Spleen (tissue), 11 donors: ENCODE data around the gene RPL10. TPM values are rescaled to one million over a fixed set of nuclear protein-coding genes. Genes with fewer than 3 reads are reported as not detected.

ENCODE experiments used
- DNase-seq: peaks from one replicate; pipeline ENCODE4 v3.0.0-alpha.2; 2020
- H3K27ac ChIP-seq, 8 donors: fragments of 200-600 bp; sonication (generic) in 7 of 8; 1 replicate in 4 of 8; 2 replicates in 4 of 8; pipeline versions ENCODE4 v1.5.0 to v1.8.0; 2016 to 2021; ENCODE audit warnings: inconsistent platforms in 4 of 8, mild to moderate bottlenecking in 4 of 8, moderate library complexity in 1 of 8
- H3K27me3 ChIP-seq, 7 donors: fragments of 200-600 bp; sonication (generic) in 6 of 7; replicated peaks in 1 of 7; 1 replicate in 4 of 7; 2 replicates in 3 of 7; pipeline versions ENCODE4 v1.5.0 to v1.8.0; 2016 to 2021; ENCODE audit warnings: inconsistent platforms in 3 of 7, mild to moderate bottlenecking in 1 of 7
- H3K36me3 ChIP-seq, 6 donors: fragments of 200-600 bp; sonication (generic) in 5 of 6; 1 replicate in 4 of 6; 2 replicates in 2 of 6; pipeline versions ENCODE4 v1.5.0 to v1.8.0; 2016 to 2021; ENCODE audit warnings: inconsistent platforms in 2 of 6
- H3K4me1 ChIP-seq, 6 donors: fragments of 200-600 bp; sonication (generic) in 5 of 6; 1 replicate in 3 of 6; 2 replicates in 3 of 6; pipeline versions ENCODE4 v1.5.0 to v1.8.0; 2016 to 2021; ENCODE audit warnings: inconsistent platforms in 3 of 6
- H3K4me3 ChIP-seq, 8 donors: fragments of 200-600 bp; sonication (generic) in 7 of 8; 1 replicate in 4 of 8; 2 replicates in 4 of 8; pipeline versions ENCODE4 v1.5.0 to v1.8.0; 2016 to 2021; ENCODE audit warnings: inconsistent platforms in 4 of 8, mild to moderate bottlenecking in 4 of 8, moderate library complexity in 2 of 8
- H3K9me3 ChIP-seq, 8 donors: fragments of 200-600 bp; sonication (generic) in 7 of 8; 1 replicate in 4 of 8; 2 replicates in 4 of 8; pipeline versions ENCODE4 v1.5.0 to v1.8.0; 2016 to 2021; ENCODE audit warnings: inconsistent platforms in 4 of 8
- POLR2A ChIP-seq, 3 donors: fragments of 450-650 bp; IDR thresholded peaks; one replicate each; pipeline ENCODE4 v1.5.1; 2017; ENCODE audit warnings: antibody characterized with exemption in 3 of 3, mild to moderate bottlenecking in 1 of 3
- POLR2AphosphoS5 ChIP-seq, 3 donors: sonication (generic); formaldehyde crosslinking; IDR thresholded peaks; one replicate each; pipeline ENCODE4 v1.5.1; 2017; ENCODE audit warnings: antibody characterized with exemption in 3 of 3
- WGBS, 5 donors: extraction: QIAGEN DNeasy Blood & Tissue Kit in 3 of 5; methylation state at CpG; one replicate each; pipeline versions ENCODE4 v1.1.5 to v1.1.7; 2013 to 2018; 5-methylcytosine and 5-hydroxymethylcytosine counted together
- intact Hi-C: fragments of 100-400 bp; cut with DNase I; formaldehyde crosslinking; loops from one replicate; pipeline ENCODE4 v1.15.0; 2023; ENCODE audit warnings: low total_unique reads
- polyA plus RNA-seq, 3 donors: library from polyadenylated mRNA; stranded (reverse); fragments of 200-250 nt; gene quantifications; one replicate each; pipeline ENCODE4 v1.2.1, GENCODE V29; 2013
- total RNA-seq, 7 donors: library from RNA; depleted of rRNA in 3 of 7; stranded (reverse); fragments of >200 nt in 3 of 7; fragmentation: NEBNext Ultra II Directional in 4 of 7; extraction: Animal tissue kit (Norgen Biotek cat#: 25700) in 4 of 7; gene quantifications; one replicate each; pipeline versions ENCODE4 v1.1.0 to v1.2.1, GENCODE V29; 2016 to 2021
- TF ChIP-seq, protein P1 (sequence below), 11 experiments: fragments of 200-600 bp in 7 of 11; fragments of 450-650 bp in 4 of 11; sonication (generic) in 4 of 11; IDR thresholded peaks in 8 of 11; conservative IDR thresholded peaks in 3 of 11; 1 replicate in 7 of 11; 2 replicates in 4 of 11; pipeline versions ENCODE4 v1.4.0 to v1.8.0; 2016 to 2021; ENCODE audit warnings: antibody characterized with exemption in 11 of 11, inconsistent platforms in 4 of 11, mild to moderate bottlenecking in 1 of 11
- donor health status: healthy with polysubstance abuse.
- donor health status: DM: no; HTN: no; CAD: no; lungs with moderate emphysema.
- donor health status: DM: no; HTN: no; CAD: no.
- donor health status: Bipolar disorder and iron deficiency.
- donor health status: healthy.
- donor health status: DM: no; HTN: no; CAD: no.
- donor health status: DM: yes; HTN: yes; CAD: no.

The RPL10 gene
- total and polyA plus RNA-seq, 10 donors, result 2,711 to 9,324 (median 3,504) TPM

DNA sequence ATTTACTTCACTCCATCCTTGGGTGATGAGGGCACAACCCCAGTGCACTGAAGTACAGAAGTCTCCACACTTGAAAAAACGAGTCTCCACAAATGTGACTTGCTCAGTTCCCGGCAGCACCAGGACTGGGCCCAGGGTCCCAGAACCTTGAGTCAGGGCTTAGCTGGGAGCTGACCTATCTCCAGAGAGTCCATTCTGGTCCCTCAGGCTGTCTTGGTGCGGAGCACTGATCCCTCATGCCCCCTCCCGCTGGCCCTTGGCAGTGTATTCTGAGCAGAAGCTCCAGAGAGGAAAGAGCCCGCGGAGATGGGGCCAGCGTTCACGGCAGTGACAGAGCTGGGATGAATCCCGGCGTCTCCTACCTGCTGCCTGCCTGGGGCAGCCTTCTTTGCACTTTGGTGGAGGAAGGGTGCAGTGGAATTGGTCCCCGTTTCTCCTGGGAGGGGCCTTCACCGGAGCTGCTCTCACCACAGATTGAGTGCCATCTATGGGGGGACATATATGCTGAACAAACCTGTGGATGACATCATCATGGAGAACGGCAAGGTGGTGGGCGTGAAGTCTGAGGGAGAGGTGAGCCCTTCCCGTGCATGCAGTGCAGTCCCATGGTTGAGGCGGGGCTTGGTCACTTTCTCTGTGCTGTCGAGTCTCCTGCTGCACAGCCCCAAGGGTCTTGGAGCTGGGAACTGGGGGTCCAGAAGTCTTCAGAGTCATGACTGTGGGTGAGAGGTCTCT, 42.6 kb downstream of the RPL10 start:
- intact Hi-C loops, result no loop called here
- Histone ChIP-seq H3K27ac (peak overlapping the region in 2 of 8 donors; percentile 32 to 42), H3K4me1 (peaks cover 9 to 77% (median 33%) of the 10 kb centered on the region in 6 donors), H3K27me3 (peaks cover 0 to 6% (median 0%) of the 10 kb centered on the region in 7 donors), H3K4me3 (no peak overlapping the region), H3K36me3 (peaks cover 0 to 54% (median 18%) of the 10 kb centered on the region in 6 donors), H3K9me3 (no peaks in the 10 kb centered on the region)
- TF ChIP-seq, protein P1, sequence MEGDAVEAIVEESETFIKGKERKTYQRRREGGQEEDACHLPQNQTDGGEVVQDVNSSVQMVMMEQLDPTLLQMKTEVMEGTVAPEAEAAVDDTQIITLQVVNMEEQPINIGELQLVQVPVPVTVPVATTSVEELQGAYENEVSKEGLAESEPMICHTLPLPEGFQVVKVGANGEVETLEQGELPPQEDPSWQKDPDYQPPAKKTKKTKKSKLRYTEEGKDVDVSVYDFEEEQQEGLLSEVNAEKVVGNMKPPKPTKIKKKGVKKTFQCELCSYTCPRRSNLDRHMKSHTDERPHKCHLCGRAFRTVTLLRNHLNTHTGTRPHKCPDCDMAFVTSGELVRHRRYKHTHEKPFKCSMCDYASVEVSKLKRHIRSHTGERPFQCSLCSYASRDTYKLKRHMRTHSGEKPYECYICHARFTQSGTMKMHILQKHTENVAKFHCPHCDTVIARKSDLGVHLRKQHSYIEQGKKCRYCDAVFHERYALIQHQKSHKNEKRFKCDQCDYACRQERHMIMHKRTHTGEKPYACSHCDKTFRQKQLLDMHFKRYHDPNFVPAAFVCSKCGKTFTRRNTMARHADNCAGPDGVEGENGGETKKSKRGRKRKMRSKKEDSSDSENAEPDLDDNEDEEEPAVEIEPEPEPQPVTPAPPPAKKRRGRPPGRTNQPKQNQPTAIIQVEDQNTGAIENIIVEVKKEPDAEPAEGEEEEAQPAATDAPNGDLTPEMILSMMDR (IDR thresholded peaks at IDR 0.05 in 8 of 11, conservative IDR thresholded peaks at IDR 0.05 in 3 of 11), result no peak
- TF ChIP-seq POLR2A (IDR thresholded peaks at IDR 0.05), result no peak
- TF ChIP-seq POLR2AphosphoS5 (IDR thresholded peaks at IDR 0.05), result no peak
- peak; percentile 65 for DNase-seq
- 86 to 91% (median 90%) methylated on average over 10 to 17 of the region's 17 CpGs for WGBS, 5 donors

DNA sequence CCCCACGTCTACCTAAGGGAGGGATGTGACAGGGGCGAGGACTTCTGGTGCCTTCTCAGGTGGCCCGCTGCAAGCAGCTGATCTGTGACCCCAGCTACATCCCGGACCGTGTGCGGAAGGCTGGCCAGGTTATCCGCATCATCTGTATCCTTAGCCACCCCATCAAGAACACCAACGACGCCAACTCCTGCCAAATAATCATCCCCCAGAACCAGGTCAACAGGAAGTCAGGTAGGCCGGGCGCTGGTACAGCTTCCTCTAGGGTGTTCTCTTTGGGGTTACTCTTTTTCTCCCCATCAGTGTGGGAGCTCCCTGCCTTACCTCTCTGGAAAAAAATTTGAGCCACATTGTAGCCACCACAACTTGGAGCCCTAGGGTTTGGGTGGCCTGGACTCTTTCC, 43.4 kb downstream of the RPL10 start:
- Histone ChIP-seq H3K4me3 (no peak overlapping the region), H3K27ac (peak overlapping the region in 2 of 8 donors; percentile 32 to 42), H3K4me1 (peaks cover 9 to 75% (median 33%) of the 10 kb centered on the region in 6 donors), H3K27me3 (peaks cover 0 to 6% (median 0%) of the 10 kb centered on the region in 7 donors), H3K36me3 (peaks cover 0 to 59% (median 18%) of the 10 kb centered on the region in 6 donors), H3K9me3 (no peaks in the 10 kb centered on the region)
- intact Hi-C loops, result no loop called here
- no peak for TF ChIP-seq POLR2A (IDR thresholded peaks at IDR 0.05)
- peak; percentile 71 for DNase-seq
- 82 to 95% (median 87%) methylated on average over 7 to 11 of the region's 11 CpGs for WGBS, 5 donors

- Histone ChIP-seq H3K4me3 (no peak overlapping the region), H3K4me1 (peaks cover 9 to 75% (median 33%) of the 10 kb centered on the region in 6 donors), H3K27ac (peak overlapping the region in 1 of 8 donors; percentile 42), H3K36me3 (peaks cover 0 to 64% (median 18%) of the 10 kb centered on the region in 6 donors), H3K27me3 (peaks cover 0 to 6% (median 0%) of the 10 kb centered on the region in 7 donors), H3K9me3 (no peaks in the 10 kb centered on the region)
- TF ChIP-seq, protein P1 (IDR thresholded peaks at IDR 0.05 in 8 of 11, conservative IDR thresholded peaks at IDR 0.05 in 3 of 11), result no peak
- TF ChIP-seq POLR2A (IDR thresholded peaks at IDR 0.05) (no peak), POLR2AphosphoS5 (IDR thresholded peaks at IDR 0.05) (no peak)
- peak; percentile 65 for DNase-seq
- intact Hi-C loops, result no loop called here
- WGBS, 5 donors, result 79 to 95% (median 87%) methylated on average over 8 to 21 of the region's 21 CpGs
Measured at GRCh38 chrX:154441984-154442707, 44.0 kb downstream of the RPL10 start.

DNA sequence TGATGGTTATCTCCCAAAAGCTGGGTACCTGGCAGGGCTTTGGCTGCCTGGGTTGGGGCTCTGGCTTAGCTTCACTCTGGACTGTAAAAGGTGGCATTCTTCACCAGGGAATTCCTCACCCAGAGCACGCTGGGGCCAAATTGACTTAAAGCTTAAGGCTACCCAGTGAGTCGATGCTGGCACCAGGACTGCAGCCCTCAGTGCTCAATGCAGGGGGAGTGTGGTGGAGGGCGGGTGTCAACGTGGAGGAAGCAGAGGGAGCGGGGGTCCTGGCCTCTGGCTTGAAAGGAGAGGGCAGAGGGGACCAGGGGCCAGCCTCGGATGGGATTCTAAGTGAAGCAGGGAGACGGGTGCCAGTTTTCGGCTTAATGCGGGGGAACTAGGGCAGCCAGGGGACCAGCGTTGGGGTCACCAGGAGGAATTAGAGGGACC, 45.3 kb downstream of the RPL10 start:
- H3K27me3 ChIP-seq, result peaks cover 0 to 6% (median 0%) of the 10 kb centered on the region in 7 donors
- H3K36me3 ChIP-seq, result peaks cover 0 to 77% (median 19%) of the 10 kb centered on the region in 6 donors
- no peak for TF ChIP-seq POLR2A (IDR thresholded peaks at IDR 0.05)
- TF ChIP-seq, protein P1 (IDR thresholded peaks at IDR 0.05 in 8 of 11, conservative IDR thresholded peaks at IDR 0.05 in 3 of 11), result no peak
- no peak for TF ChIP-seq POLR2AphosphoS5 (IDR thresholded peaks at IDR 0.05)
- H3K9me3 ChIP-seq, result no peaks in the 10 kb centered on the region
- WGBS, 5 donors, result 9 to 55% (median 20%) methylated on average over 6 to 10 of the region's 10 CpGs
- peaks cover 8 to 65% (median 25%) of the 10 kb centered on the region in 6 donors for H3K4me1 ChIP-seq
- intact Hi-C loops, result no loop called here
- H3K4me3 ChIP-seq, result peak overlapping the region in 3 of 8 donors; percentile 51 to 78 (median 62)
- H3K27ac ChIP-seq, result peak overlapping the region; percentile 46 to 91 (median 78)
- no peak for DNase-seq
